ENCODE data around the gene C3orf18. TPM values are rescaled to one million over a fixed set of nuclear protein-coding genes. Genes with fewer than 3 reads are reported as not detected.

The C3orf18 gene
- total RNA-seq, 1 experiment from 2014 or later: 7.1 TPM

- TF ChIP-seq, protein P1, sequence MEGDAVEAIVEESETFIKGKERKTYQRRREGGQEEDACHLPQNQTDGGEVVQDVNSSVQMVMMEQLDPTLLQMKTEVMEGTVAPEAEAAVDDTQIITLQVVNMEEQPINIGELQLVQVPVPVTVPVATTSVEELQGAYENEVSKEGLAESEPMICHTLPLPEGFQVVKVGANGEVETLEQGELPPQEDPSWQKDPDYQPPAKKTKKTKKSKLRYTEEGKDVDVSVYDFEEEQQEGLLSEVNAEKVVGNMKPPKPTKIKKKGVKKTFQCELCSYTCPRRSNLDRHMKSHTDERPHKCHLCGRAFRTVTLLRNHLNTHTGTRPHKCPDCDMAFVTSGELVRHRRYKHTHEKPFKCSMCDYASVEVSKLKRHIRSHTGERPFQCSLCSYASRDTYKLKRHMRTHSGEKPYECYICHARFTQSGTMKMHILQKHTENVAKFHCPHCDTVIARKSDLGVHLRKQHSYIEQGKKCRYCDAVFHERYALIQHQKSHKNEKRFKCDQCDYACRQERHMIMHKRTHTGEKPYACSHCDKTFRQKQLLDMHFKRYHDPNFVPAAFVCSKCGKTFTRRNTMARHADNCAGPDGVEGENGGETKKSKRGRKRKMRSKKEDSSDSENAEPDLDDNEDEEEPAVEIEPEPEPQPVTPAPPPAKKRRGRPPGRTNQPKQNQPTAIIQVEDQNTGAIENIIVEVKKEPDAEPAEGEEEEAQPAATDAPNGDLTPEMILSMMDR (conservative IDR thresholded peaks at IDR 0.05): no peak
- Histone ChIP-seq H3K56ac (ENCODE audit: insufficient read length, low read depth, low read length) (no peak overlapping the region), H3K4me2 (ENCODE audit: insufficient read depth, insufficient read length, low read length) (no peak overlapping the region), H3K4me1 (ENCODE audit: insufficient read depth, low read length) (no peaks in the 10 kb centered on the region), H3K27ac (ENCODE audit: insufficient read length, low read depth, low read length) (no peak overlapping the region), H4K20me1 (ENCODE audit: control insufficient read depth, insufficient read depth, insufficient read length) (no peaks in the 10 kb centered on the region), H4K8ac (replicated peaks; ENCODE audit: insufficient read length, low read depth, low read length) (no peak overlapping the region), H3K4ac (ENCODE audit: low read depth, low read length) (no peak overlapping the region), H3K14ac (ENCODE audit: insufficient read depth, low read length) (no peak overlapping the region), H3K18ac (ENCODE audit: insufficient read length, low read depth, low read length) (no peak overlapping the region), H3K23ac (ENCODE audit: insufficient read length, low read depth, low read length) (no peak overlapping the region), H4K5ac (ENCODE audit: insufficient read length, low read depth, low read length) (no peak overlapping the region), H3K23me2 (ENCODE audit: insufficient read length, low read depth, low read length, poor library complexity, severe bottlenecking) (no peaks in the 10 kb centered on the region), H3K9ac (ENCODE audit: extremely low read depth, insufficient read length, low read length) (no peak overlapping the region), H2AFZ (ENCODE audit: low read length) (no peak overlapping the region), H2BK20ac (ENCODE audit: low read depth, low read length, poor library complexity, severe bottlenecking) (no peak overlapping the region), H2BK12ac (ENCODE audit: insufficient read length, low read depth, low read length) (no peak overlapping the region), H3K9me3 (ENCODE audit: control insufficient read depth, low read depth, low read length) (no peaks in the 10 kb centered on the region), H3K79me2 (ENCODE audit: insufficient read depth, low read length) (no peaks in the 10 kb centered on the region), H2BK120ac (ENCODE audit: low read depth, low read length, poor library complexity, severe bottlenecking) (no peak overlapping the region), H2BK5ac (ENCODE audit: insufficient read length, low read length) (no peak overlapping the region), H3K79me1 (ENCODE audit: insufficient read depth, low read depth, low read length, poor library complexity, severe bottlenecking) (no peaks in the 10 kb centered on the region), H4K91ac (ENCODE audit: insufficient read length, low read depth, low read length) (no peak overlapping the region), H2AK5ac (ENCODE audit: insufficient read length, low read length) (no peak overlapping the region), H3K27me3 (ENCODE audit: insufficient read depth, low read length) (peaks cover 6% of the 10 kb centered on the region; the same call in 1 of the 2 replicates), H2BK15ac (ENCODE audit: low read depth, low read length) (no peak overlapping the region), H3T11ph (ENCODE audit: low read length) (no peak overlapping the region)
- no peak for DNase-seq
- Mint-ChIP-seq H3K4me3 (no peak overlapping the region), H3K27me3 (ENCODE audit: low read depth) (peaks cover 47% of the 10 kb centered on the region), H3K36me3 (ENCODE audit: insufficient read depth in 1 of 3, low read depth in 3 of 3) (no peaks in the 10 kb centered on the region), H3K9me3 (no peaks in the 10 kb centered on the region), H3K27ac (no peak overlapping the region), H3K4me1 (peaks cover 19 to 24% of the 10 kb centered on the region in 2 experiments)
- WGBS (ENCODE audit: extremely low coverage, insufficient read length, low lambda C conversion rate): no CpG with 5 or more reads among the region's 1 CpG
Observed at GRCh38 chr3:50508821-50509220, 58.7 kb downstream of the C3orf18 start.

Other genes starting within 250 kb of the C3orf18 start
- gene HYAL2, start 245.0 kb downstream of the C3orf18 start, total RNA-seq (2021): 51.9 and 57.6 TPM in 2 replicates
- 33.5 and 35.5 TPM in 2 replicates for gene TUSC2, start 239.5 kb downstream of the C3orf18 start, total RNA-seq (2021)
- 15.1 and 15.8 TPM in 2 replicates for gene RASSF1, start 226.9 kb downstream of the C3orf18 start, total RNA-seq (2021)
- 0.61 and 1.4 TPM in 2 replicates for gene ZMYND10, start 222.0 kb downstream of the C3orf18 start, total RNA-seq (2021)
- gene NPRL2, start 217.0 kb downstream of the C3orf18 start, total RNA-seq (2021): 23.0 and 23.4 TPM in 2 replicates
- 16.8 and 19.0 TPM in 2 replicates for gene CYB561D2, start 216.9 kb downstream of the C3orf18 start, total RNA-seq (2021)
- gene TMEM115, start 208.2 kb downstream of the C3orf18 start, total RNA-seq (2021): 32.3 and 34.0 TPM in 2 replicates
- gene CACNA2D2, start 64.1 kb downstream of the C3orf18 start, total RNA-seq (2021): 27.7 and 28.1 TPM in 2 replicates
- gene HEMK1, start 1.8 kb upstream of the C3orf18 start, total RNA-seq (2021): 11.6 and 12.5 TPM in 2 replicates
- 1.7 and 2.2 TPM in 2 replicates for gene CISH, start 44.0 kb upstream of the C3orf18 start, total RNA-seq (2021)
- 57.0 and 57.9 TPM in 2 replicates for gene MAPKAPK3, start 49.4 kb upstream of the C3orf18 start, total RNA-seq (2021)
- gene DOCK3, start 107.2 kb upstream of the C3orf18 start, total RNA-seq (2021): 7.0 and 8.3 TPM in 2 replicates

Data from H9 (cell line).